ENCODE data around the gene PIGO. TPM values are rescaled to one million over a fixed set of nuclear protein-coding genes. Genes with fewer than 3 reads are reported as not detected.

Gene PIGO
- total and polyA plus RNA-seq, 2 experiments from 2014 or later: 11.2 to 18.9 TPM

- Histone ChIP-seq H3K9me2 (ENCODE audit: insufficient read depth) (no peaks in the 10 kb centered on the region), H3K79me2 (replicated peaks; ENCODE audit: insufficient read depth) (peaks cover 13% of the 10 kb centered on the region), H4K20me1 (replicated peaks; ENCODE audit: insufficient read depth) (peaks cover 37% of the 10 kb centered on the region), H3K4me1 (ENCODE audit: insufficient read depth) (no peaks in the 10 kb centered on the region), H3K4me2 (no peak overlapping the region), H3K4me3 (no peak overlapping the region), H3K27ac (ENCODE audit: low read depth) (no peak overlapping the region), H3K27me3 (ENCODE audit: insufficient read depth) (no peaks in the 10 kb centered on the region), H2AFZ (no peak overlapping the region), H3F3A (replicated peaks; ENCODE audit: low read depth) (peaks cover 60% of the 10 kb centered on the region), H3K36me3 (ENCODE audit: insufficient read depth) (peaks cover 99% of the 10 kb centered on the region)
- Mint-ChIP-seq H3K36me3 (ENCODE audit: low read depth) (peaks cover 99% of the 10 kb centered on the region), H3K4me1 (no peaks in the 10 kb centered on the region), H3K27me3 (ENCODE audit: insufficient read depth, low read depth, poor library complexity) (peaks cover 7% of the 10 kb centered on the region), H3K9me3 (no peaks in the 10 kb centered on the region), H3K4me3 (no peak overlapping the region), H3K27ac (no peak overlapping the region)
- no peak for ATAC-seq
- TF ChIP-seq REST (IDR thresholded peaks at IDR 0.05; ENCODE audit: unreplicated experiment): no peak
- TF ChIP-seq EZH2phosphoT487 (IDR thresholded peaks at IDR 0.05; ENCODE audit: unreplicated experiment): no peak
- no peak for TF ChIP-seq EZH2 (IDR thresholded peaks at IDR 0.05; ENCODE audit: low read depth, unreplicated experiment)
- TF ChIP-seq NANOG (IDR thresholded peaks at IDR 0.05; ENCODE audit: borderline replicate concordance): no peak
- no peak for TF ChIP-seq ZNF462 (CRISPR knock-in tag; IDR thresholded peaks at IDR 0.05)
- TF ChIP-seq POLR2AphosphoS5 (IDR thresholded peaks at IDR 0.05; ENCODE audit: low read depth): no peak
- no peak for TF ChIP-seq CTCF (conservative IDR thresholded peaks at IDR 0.05; ENCODE audit: low read depth in 2 of 2)
- no peak for TF ChIP-seq ETS1 (IDR thresholded peaks at IDR 0.05)
- no peak for TF ChIP-seq JUNB (IDR thresholded peaks at IDR 0.05; ENCODE audit: unreplicated experiment)
- TF ChIP-seq CREB1 (CRISPR knock-in tag; IDR thresholded peaks at IDR 0.05; ENCODE audit: low read depth): no peak
- TF ChIP-seq ZNF331 (CRISPR knock-in tag; IDR thresholded peaks at IDR 0.05; ENCODE audit: low read depth): no peak
- no peak for TF ChIP-seq ZNF114 (CRISPR knock-in tag; IDR thresholded peaks at IDR 0.05)
- no peak for TF ChIP-seq STAT1 (IDR thresholded peaks at IDR 0.05; ENCODE audit: unreplicated experiment)
- DNase-seq (ENCODE audit: low spot score): no peak
Observed at GRCh38 chr9:35060548-35061207, 35.7 kb downstream of the PIGO start.

Measured in GM23338 (cell line).